ENCODE measurements around the gene TMEM269.

Gene TMEM269

DNA sequence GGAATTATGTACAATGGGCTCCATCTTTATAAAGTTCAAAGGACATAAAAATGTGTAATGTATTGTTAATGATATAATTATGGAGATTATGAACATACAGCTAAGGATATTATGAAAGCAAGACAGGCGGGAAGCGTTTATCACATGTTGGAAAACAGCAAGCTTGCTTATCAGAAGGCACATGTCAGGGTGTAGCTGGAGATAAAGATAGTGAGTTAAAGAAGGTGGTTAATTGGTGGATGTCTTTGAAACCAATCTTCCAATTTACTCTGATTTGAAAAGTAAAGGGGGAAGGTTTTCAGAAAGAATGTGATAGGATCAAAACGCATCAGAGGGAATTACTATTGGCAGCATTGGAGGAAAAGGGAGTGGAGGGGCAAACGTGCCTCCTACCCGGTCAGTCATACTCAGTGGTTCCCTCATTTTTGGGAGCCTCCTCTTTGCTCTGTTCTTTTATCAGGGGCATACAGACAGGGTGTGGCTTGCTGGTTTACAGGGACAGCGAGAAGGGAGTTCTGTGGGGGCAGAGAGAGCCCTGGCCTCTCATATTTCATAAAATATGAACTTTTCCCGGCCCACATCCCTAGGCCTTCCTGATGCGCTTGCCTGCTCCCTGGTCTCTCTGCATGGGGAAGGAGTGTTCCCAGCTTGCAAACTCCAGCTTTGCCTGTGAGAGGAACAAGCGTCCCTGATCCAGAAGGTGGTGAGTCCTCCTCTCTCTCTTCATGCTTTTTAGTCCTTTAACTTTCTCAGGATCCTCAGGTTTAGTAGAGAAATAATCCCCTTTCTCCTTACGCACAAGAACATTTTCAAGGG is 40.5 kb downstream of the TMEM269 start:
- DNase-seq = no peak

DNA sequence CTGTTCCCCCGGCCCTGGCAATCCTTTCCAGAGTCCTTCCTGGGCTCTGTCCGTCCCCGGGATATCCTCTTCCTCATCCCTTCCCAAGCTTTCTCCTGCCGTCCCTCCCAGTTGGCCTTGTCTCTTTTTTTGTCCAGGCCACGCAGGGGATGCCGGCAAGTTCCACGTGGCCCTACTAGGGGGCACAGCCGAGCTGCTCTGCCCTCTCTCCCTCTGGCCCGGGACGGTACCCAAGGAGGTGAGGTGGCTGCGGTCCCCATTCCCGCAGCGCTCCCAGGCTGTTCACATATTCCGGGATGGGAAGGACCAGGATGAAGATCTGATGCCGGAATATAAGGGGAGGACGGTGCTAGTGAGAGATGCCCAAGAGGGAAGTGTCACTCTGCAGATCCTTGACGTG is 45.8 kb downstream of the TMEM269 start:
- no peak for DNase-seq

DNA sequence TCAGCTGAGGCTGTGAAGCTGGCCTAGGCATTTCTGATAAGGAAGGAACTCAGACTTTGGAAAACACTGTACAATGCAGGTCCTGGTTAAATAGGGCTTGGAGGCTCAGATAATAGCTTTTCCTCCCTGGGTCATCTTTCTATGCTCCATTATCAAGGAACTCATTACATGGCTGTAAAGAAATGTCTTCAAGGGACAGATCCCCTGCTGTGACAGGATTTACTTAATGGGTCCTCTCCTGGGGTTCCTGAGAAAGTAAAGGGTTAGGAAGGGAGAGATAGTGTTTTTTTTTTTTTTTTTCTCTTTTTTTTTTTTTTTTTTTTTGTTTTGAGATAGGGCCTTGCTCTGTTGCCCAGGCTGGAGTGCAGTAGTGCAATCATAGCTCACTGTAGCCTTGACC is 46.5 kb downstream of the TMEM269 start:
- DNase-seq = no peak

DNA sequence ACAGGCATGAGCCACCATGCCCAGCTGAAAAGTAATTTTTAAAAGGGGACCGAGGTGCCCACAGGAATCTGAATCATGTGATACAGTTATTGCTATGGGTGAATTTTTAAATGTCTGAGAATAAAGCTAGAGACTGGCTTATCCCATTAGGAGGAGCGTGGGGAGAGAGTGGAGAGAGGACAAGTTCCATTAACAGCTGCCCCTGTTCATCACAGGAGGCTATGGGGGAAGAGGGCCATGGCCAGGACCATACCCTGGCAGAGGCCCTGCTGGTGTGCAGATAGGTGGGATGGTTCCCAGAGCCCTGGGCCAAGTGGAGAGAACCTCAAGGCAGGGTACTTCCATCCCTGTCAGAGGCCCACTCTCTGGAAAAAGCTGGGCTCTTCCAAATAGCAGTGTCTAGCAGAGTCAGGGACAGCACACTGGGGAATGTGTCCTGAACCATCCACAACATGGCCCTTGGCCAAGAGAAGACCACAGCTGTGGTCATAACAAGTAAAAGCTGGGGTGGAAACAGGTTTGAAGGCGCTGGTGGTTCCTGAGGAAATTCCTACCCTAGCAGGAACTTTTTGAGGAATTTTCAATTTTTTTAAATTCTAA is 48.0 kb downstream of the TMEM269 start:
- DNase-seq = no peak

DNA sequence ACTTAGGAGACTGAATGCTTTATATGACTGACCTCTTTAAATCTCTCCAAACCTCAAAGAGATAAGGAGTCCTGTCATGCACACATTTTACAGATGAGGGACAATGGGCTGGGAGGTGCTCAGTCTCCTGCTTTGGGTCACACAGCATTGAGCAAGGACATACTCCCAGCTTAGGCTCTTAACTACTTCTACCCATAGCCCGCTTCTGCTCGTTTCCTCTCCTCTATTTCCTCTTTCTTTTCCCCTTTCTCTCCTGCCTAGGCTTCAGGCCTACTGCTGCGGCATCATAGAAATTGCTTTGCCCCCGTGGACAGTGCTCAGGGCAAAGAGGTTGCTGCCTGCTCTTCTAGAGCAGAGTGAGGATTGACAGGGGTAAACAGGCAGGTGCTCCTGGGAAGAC is 49.2 kb downstream of the TMEM269 start:
- DNase-seq = no peak

DNA sequence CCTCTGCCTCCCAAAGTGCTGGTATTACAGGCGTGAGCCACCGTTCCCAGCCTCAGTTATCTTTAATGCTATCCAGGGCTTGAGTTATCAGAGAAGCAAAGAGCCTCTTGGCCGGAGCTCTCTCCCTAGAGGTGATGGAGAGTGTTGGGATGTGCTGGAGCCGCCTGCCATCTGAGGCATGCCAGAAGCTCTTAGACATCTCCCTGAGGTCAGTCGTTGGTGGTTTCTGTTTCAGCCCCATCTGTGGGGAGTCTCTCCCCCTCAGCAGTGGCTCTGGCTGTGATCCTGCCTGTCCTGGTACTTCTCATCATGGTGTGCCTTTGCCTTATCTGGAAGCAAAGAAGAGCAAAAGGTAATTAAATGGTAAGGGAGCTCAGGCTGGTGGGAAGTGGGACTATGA is 50.0 kb downstream of the TMEM269 start:
- DNase-seq = no peak

DNA sequence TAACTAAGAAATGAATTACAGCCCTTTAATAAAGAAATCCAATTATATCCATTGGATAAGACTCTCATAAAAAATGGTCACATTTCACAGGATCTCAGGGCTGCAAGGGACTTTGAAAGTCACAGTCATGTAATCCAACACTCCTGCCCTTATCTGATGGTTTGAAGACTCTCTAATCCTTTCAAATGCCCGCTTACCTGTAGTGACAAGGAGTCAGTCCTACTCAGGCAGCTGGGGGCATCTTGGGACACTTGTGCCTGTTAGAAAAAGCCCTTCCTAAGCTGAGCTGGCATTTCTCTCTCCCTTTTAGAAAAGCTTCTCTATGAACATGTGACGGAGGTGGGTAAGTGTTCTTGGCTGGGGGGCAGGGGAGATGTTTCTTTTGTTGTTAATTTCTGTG is 50.6 kb downstream of the TMEM269 start:
- DNase-seq = no peak

DNA sequence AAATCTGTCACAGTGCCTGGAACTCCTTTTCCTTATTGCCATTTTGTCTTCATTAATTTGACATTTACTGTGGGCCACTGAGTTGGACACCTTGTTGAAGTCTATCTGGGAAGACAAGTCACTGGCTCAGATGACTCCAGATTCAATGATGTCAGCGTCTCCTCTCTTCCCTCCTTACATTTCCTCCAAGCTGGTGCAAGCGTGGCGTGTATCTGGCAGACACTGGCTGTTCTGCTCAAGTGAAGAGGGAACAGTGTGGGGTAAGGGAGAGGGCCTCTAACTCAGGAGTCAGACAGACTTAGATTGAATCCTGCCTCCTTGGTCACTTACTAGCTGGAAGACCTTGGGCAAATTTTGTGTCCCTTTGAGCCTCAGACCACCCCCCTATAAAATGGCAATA is 52.9 kb downstream of the TMEM269 start:
- DNase-seq = no peak

DNA sequence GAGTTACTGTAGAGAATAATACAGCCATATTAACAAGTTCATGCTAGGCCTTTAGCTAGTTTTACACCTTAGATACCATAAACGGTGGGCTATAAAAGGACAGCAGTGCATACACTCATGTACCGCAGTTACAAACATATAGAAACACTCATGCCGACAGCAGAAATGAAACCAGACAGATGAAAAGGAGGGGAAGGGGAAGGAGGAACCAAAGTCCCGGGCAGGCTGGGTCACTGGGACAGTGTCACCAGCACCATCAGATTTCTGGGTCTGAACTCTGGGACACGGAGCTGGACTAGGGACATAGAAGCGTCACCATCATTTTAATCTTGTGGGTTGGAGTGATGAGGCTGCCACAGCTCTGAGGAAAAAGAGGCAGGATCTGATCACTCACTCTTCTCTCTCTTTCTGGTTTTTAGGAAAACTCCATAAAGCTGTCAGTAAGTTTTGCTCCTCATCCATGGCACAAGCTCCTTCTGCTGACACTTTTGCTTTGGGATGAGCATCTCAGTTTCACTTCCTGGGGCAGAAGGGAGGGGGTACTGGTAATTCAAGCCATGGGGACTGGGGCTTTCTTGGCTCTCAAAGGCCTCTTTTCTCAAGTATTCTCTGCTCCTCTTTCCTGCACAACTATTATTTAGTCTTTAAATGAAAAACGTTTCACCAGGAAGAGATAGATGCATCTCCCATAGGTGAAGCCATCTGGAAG is 53.8 kb downstream of the TMEM269 start:
- no peak for DNase-seq

DNA sequence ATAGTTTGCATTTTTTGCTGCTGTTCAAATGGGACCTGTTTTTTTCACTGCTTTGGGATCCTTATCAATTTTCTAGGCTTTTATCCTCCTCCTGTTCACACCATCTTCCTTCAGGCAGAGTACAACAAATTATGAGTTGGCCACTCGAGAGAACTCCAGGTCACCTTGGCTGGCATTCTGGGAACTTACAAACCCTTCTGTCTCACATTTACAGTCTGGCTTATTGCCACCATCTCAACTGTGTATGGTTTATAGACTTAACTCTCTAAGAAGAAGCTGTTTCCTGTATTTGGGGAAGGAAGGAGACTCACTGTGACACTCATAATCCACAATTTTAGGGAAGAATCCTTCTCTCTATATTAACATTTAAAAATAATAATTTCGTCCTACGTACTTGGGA is 56.2 kb downstream of the TMEM269 start:
- DNase-seq = no peak

DNA sequence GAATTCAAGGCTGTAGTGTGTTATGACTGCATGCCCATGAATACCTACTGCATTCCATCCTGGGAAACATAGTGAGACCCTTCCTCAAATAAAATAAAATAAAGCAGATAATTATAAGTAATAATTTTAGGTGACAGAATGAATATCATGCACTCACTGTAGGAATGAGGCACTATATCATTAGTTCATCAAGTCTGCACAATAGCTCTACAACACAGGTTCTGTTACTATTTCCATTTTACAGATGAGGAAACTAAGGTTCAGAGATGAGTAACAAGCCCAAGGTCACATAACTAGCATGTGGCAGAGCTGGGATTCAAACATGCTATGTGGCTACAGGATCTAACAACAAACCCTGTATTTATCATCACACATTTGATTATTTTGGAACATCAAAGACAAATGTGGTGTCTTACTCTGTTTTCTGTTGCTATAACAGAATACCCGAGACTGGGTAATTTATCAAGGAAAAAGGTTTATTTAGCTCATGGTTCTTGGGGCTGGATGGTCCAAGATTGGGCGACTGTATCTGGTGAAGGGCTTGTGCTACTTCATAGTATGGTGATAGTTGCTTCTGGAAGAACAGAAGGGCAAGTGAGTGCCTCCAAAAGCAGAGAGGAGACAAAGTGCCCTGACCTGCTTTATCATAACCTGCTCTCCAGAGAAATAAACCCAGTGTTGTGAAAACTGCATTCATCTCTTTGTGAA is 56.8 kb downstream of the TMEM269 start:
- DNase-seq = no peak

DNA sequence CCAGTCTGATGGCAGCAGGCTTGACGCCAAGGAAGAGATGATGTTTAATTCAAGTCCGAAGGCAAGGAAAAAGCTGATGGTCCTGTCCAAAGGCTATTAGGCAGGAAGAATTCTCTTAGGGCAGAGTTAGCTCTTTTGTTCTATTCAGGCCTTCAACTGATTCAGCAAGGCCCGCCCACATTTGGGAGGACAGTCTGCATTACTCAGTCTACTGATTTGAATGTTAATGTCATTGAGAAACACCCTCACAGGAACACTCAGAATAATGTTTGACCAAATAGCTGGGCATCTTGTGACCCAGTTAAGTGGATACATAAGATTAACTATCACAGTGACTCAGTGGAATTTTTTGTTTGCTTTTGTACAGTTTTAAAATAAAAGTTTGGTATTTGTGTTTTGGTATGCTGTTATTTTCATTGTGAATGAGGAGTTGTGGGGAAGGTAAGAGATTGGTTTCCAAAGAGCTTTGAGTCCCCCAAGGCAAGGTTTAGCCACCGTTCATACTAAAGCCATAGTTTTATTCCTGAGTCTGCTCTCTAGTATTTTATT is 59.9 kb downstream of the TMEM269 start:
- DNase-seq = no peak

DNA sequence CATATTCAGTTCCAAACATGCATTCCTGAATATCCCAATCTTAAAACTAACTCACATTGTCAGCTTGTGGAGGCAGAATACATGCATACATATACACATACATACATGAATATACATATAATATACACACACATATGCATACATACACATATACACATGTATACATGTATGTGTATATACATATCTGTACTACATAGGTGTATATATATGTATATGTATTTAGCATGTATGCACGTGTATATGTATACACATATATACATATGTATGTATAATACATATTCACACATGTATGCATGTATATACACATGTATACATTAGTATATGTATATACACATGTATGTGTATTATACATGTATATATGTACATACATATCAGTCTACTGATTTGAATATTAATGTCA is 60.4 kb downstream of the TMEM269 start:
- DNase-seq = no peak

DNA sequence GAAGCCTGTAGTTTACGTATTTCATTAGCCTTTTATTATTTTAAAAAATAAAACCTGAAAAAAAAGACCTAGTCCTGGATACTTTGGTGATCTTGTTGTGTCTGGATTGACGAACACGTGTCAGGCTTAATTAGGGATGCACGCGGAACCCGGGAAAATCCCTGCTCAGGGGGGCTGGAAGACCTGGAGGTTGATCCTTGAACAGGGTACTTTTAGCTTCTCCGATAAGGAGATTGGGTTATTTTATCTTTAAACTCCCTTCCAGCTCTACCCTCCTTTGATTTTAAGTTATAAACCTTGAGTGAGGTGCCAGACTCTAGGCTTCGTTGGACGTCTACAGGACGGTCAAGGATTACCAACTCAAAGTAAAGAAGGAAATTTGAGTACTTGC is 61.1 kb downstream of the TMEM269 start:
- DNase-seq = no peak

DNA sequence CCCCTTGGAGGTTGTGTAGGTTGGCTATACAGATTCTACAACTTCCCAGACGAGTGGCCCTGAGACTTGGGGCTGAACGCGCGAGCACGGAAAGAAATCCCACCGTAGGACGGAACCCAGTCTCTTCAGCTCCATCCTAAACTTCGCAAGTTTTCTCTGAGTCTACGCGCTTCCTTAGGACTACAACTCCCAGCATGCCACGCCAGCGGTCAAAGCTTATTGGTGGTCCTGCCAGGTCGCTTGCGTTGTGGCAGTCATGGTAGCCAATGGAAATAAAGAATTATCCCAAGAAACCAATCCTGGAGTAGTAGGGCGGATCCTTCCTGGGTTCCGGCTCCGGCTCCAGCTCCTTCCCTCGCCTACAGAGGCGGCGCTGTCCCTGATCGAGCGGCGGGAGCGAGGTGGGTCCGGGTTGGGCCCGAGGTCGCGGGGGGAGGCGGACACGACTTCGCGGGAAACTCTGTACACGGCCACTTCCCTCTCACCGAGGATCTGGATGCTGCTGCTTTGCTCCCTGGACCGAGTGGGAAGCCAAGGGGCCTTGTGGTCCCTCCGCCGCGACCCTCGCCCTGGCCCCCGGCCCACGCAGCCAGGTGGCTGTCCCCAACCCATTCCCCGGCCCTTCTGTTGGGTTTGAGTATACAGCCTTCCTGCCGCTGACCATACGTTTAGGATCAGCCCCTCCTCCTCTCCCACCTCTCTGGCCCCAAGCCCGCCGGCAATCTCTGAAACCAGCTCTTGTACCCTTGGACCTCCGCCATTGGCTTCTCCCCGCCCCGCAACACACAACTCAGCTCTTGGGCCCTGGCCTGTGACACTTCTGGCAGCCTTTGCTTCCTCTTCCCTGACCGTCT is 61.7 kb downstream of the TMEM269 start, which contains the start of gene ZNF691:
ZNF691 (plus strand) TSS at position 357 of the 854 bp plus-strand sequence. CDS start 3,046 bp downstream, outside the sequence.
- peak; percentile 83 for DNase-seq

DNA sequence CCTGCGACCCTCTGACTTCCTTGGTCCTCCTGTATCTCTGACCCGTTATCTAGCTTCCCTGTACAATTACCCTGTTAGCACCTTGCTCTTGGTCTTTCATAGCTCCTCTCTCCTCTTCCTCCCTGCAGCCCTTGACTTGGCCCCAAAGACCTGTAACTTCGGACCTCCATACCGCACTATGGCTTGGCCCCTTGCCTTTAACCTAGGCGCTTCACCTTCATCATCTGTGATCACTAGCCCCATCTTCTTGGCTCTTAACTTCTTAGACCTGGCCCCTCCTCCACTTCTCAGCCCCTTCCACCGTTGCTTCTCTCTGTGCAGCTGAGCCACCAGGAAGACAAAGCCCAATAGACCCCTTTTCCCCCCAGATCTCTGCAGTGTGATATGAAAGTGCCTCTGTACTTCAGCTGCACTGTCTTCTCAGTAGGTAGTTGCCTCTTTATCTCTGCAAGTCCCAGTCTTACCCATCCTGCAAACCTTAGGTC is 62.4 kb downstream of the TMEM269 start:
- DNase-seq = no peak

DNA sequence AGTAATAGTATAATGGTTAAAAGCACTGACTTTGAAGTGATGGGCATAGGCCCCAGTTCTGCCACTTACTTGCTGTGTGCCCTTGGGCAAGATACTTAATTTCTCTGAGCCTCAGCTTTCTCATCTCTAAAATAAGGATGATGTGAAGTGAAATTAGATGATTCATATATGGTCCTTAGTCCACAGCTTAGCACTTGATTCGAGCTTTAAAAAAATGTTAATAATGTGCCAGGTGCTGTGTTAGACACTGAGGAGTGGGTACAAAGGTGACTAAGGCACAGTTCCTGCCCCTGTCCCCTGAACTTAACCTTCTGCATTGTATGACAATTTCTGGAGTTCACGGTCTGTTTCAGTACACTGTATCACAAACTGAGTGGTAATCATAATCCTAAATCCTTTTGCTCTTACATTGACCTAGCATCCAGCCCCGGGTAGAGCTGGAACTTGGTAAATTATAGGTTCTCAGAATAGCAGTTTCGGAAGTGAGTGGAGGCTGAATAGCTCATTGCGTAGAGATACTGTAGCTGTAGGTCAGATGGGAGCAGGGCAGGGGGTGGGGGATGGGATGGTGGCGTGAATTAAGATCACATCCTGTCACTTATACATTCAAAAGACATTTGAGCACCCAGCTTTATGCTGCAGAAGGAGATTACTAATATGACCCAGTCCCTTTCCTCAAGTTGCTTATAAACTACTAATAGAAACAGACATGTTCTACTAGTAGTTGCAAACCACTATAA is 63.1 kb downstream of the TMEM269 start:
- DNase-seq = no peak

DNA sequence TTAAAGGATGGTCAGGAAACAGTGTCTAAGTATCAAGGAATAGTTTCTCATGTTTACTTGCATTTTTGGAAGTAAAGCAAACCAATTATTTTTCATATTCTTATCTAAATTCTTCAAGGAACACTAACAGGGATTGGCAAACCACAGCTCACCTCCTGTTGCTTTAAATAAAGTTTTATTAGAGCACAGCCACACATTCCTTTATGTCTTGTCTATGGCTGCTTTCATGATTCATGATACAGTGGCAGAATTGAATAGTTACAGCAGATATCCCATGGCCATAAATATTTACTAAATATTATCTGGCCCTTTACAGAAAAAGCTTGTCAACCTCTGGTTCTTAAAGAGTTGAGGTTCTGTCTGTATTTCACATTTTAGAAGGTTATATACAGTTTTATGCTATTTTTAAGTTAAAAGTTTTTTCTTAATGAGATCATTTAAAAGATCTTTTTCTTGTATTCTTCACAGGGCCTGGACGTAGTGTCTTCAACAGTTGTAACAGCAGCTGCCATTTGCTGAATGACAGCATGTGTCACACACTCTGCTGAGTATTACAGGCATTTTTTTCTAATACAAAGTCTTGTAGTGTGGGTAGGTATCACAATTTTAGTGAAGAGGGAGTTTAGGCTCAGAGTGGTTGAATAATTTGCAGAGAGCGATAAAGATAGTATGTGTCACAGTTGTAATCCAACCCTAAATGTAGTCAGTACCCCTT is 64.2 kb downstream of the TMEM269 start:
- DNase-seq = no peak

DNA sequence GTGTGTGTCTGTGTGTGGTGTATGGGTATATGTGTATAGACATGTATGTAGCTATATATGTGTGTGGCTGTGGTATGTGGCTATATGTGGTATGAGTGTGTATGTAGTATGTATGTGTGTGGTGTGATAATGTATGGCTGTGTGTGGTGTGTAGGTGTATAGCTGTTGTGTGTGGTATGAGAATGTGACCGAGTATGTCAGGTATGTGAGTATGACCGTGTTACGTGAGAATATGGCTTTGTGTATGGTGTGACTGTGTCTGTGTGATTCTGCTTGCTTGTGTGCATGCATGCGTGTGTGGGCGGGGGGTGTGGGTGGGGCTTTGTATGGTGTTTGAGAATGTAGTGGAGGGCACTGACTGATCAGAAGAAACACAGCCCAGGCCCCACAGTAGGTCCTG is 65.2 kb downstream of the TMEM269 start:
- no peak for DNase-seq
